Retinal pigment epithelial cell (primary cell): ENCODE data around the gene GTF2F1.

Source experiments
- DNase-seq: peaks from one replicate; pipeline ENCODE4 v3.0.0-alpha.2; 2010; ENCODE audit warnings: low read depth
- H3K4me3 ChIP-seq: 2 replicates; pipeline ENCODE4 v1.5.1; 2011; ENCODE audit warnings: mild to moderate bottlenecking, low read length, control low read depth, moderate library complexity
- CTCF ChIP-seq: conservative IDR thresholded peaks from 2 replicates; pipeline ENCODE4 v1.5.1; 2011; ENCODE audit warnings: low read depth, low read length, control low read depth, inconsistent platforms

The GTF2F1 gene

GRCh38 chr19:6424195-6424938 lies 31.4 kb upstream of the GTF2F1 start, which contains the start of gene KHSRP:
TSS of gene KHSRP (minus strand) at chr19:6424811. CDS start at chr19:6424701, 110 bp downstream.
- peak within 1 kb of the TSS; percentile 98 for H3K4me3 ChIP-seq
- DNase-seq = no peak
- no peak for TF ChIP-seq CTCF

GRCh38 chr19:6423499-6424194 lies 30.7 kb upstream of the GTF2F1 start:
- no peak for DNase-seq
- H3K4me3 ChIP-seq = peak overlapping the region; percentile 98
- no peak for TF ChIP-seq CTCF

GRCh38 chr19:6421075-6422014 lies 28.4 kb upstream of the GTF2F1 start:
- TF ChIP-seq CTCF = no peak
- H3K4me3 ChIP-seq = no peak overlapping the region
- DNase-seq = no peak

GRCh38 chr19:6418562-6418932 lies 25.6 kb upstream of the GTF2F1 start:
- no peak for DNase-seq
- H3K4me3 ChIP-seq = no peak overlapping the region
- no peak for TF ChIP-seq CTCF

GRCh38 chr19:6417713-6418561 lies 25.0 kb upstream of the GTF2F1 start:
- peak; percentile 65 for TF ChIP-seq CTCF
- H3K4me3 ChIP-seq = no peak overlapping the region
- DNase-seq = no peak

GRCh38 chr19:6416658-6417405 lies 23.9 kb upstream of the GTF2F1 start:
- no peak for TF ChIP-seq CTCF
- DNase-seq = no peak
- no peak overlapping the region for H3K4me3 ChIP-seq
